CD4-positive, alpha-beta T cell (primary cell): ENCODE data around the gene DYNC1LI1. TPM values are rescaled to one million over a fixed set of nuclear protein-coding genes. Genes with fewer than 3 reads are reported as not detected.

Experiments
- ATAC-seq: fragments of 200-7000 bp; cut with Tn5 transposase; one replicate; pipeline ENCODE4 v1.10.0; 2022; ENCODE audit warnings: mild to moderate bottlenecking; ENCODE audit not compliant: poor library complexity
- CTCF ChIA-PET: fragments of 350-600 bp; sonication (Branson Sonifier 250); formaldehyde crosslinking; loops from one replicate; lab custom pipeline; 2021; ENCODE audit warnings: antibody characterized with exemption, inconsistent platforms; lab: Charles Lee
- POLR2A ChIA-PET: fragments of 350-600 bp; sonication (Branson Sonifier 250); formaldehyde crosslinking; loops from one replicate; lab custom pipeline; 2021; ENCODE audit warnings: antibody characterized with exemption, inconsistent platforms; lab: Charles Lee
- DNase-seq, 14 experiments: peaks; one replicate each; pipeline ENCODE4 v3.0.0-alpha.2; 2013 to 2020; ENCODE audit warnings: mixed read lengths in 2 of 14
- H3K27ac ChIP-seq, 2 donors: one replicate each; pipeline versions ENCODE4 v1.5.1 to v1.7.0; 2013; ENCODE audit warnings: low read length in 2 of 2, low read depth in 1 of 2, mild to moderate bottlenecking in 1 of 2
- H3K27me3 ChIP-seq, 2 experiments: 1 replicate in 1 of 2; 2 replicates in 1 of 2; pipeline versions ENCODE4 v1.6.1 to v1.7.0; 2013; ENCODE audit warnings: low read length in 2 of 2, control low read depth in 1 of 2, mild to moderate bottlenecking in 1 of 2, moderate library complexity in 1 of 2; ENCODE audit not compliant: insufficient read depth in 2 of 2, control insufficient read depth in 1 of 2
- H3K36me3 ChIP-seq: one replicate; pipeline ENCODE4 v1.6.1; 2013; ENCODE audit warnings: low read length, control low read depth; ENCODE audit not compliant: insufficient read depth
- H3K4me1 ChIP-seq: one replicate; pipeline ENCODE4 v1.6.1; 2013; ENCODE audit warnings: low read length, control low read depth; ENCODE audit not compliant: insufficient read depth
- H3K4me3 ChIP-seq: one replicate; pipeline ENCODE4 v1.5.1; 2013; ENCODE audit warnings: mild to moderate bottlenecking, low read length, moderate library complexity
- H3K9me3 ChIP-seq, 2 experiments: 1 replicate in 1 of 2; 2 replicates in 1 of 2; pipeline versions ENCODE4 v1.6.1 to v1.7.0; 2013; ENCODE audit warnings: low read length in 2 of 2, mild to moderate bottlenecking in 2 of 2, control low read depth in 1 of 2, moderate library complexity in 1 of 2; ENCODE audit not compliant: control insufficient read depth in 1 of 2, insufficient read depth in 1 of 2
- H3K27ac Mint-ChIP-seq: one replicate; pipeline ENCODE4 v1.8.0; 2020; ENCODE audit warnings: mixed read lengths
- H3K27me3 Mint-ChIP-seq: one replicate; pipeline ENCODE4 v1.8.0; 2021; ENCODE audit warnings: mixed read lengths
- H3K36me3 Mint-ChIP-seq: one replicate; pipeline ENCODE4 v1.8.0; 2021; ENCODE audit warnings: low read depth, mixed read lengths
- H3K4me1 Mint-ChIP-seq: one replicate; pipeline ENCODE4 v1.8.0; 2021; ENCODE audit warnings: low read depth, mixed read lengths
- H3K4me3 Mint-ChIP-seq: one replicate; pipeline ENCODE4 v1.8.0; 2020; ENCODE audit warnings: mild to moderate bottlenecking, mixed read lengths
- H3K9me3 Mint-ChIP-seq: one replicate; pipeline ENCODE4 v1.8.0; 2020; ENCODE audit warnings: mixed read lengths
- CTCF ChIP-seq: fragments of 200-600 bp; IDR thresholded peaks from one replicate; pipeline ENCODE4 v1.8.0; 2022; ENCODE audit warnings: antibody characterized with exemption, mild to moderate bottlenecking
- intact Hi-C, 2 experiments: fragments of 100-400 bp; cut with DNase I in 1 of 2; cut with micrococcal nuclease in 1 of 2; formaldehyde crosslinking; loops; one replicate each; pipeline versions ENCODE4 v1.15.1 to v1.9.0; 2023 to 2025; cut with DNase I, micrococcal nuclease
- total RNA-seq, 174 experiments: library from RNA in 2 of 174; stranded (reverse) in 2 of 174; gene quantifications; one replicate each; pipeline ENCODE4 v1.2.3 and lab custom pipeline; 2021 to 2026

The DYNC1LI1 gene
- total RNA-seq, 2 experiments from 2014 or later: 28.1 to 28.3 TPM

- Histone ChIP-seq H3K36me3 (no peaks in the 10 kb centered on the region), H3K4me3 (no peak overlapping the region), H3K9me3 (no peaks in the 10 kb centered on the region), H3K27me3 (no peaks in the 10 kb centered on the region), H3K27ac (no peak overlapping the region), H3K4me1 (no peaks in the 10 kb centered on the region)
- POLR2A ChIA-PET: no interaction called here
- no peak for DNase-seq
- Mint-ChIP-seq H3K36me3 (no peaks in the 10 kb centered on the region), H3K4me1 (no peaks in the 10 kb centered on the region), H3K27me3 (peaks cover 25% of the 10 kb centered on the region), H3K4me3 (no peak overlapping the region), H3K9me3 (no peaks in the 10 kb centered on the region), H3K27ac (no peak overlapping the region)
- TF ChIP-seq CTCF: no peak
- ATAC-seq: no peak
- CTCF ChIA-PET: no interaction called here
- intact Hi-C loops: no loop called here
These were observed 24.7 kb upstream of the DYNC1LI1 start for GRCh38 chr3:32595323-32595722.

GRCh38 chr3:32593903-32594525, 23.4 kb upstream of the DYNC1LI1 start:
- CTCF ChIA-PET: no interaction called here

GRCh38 chr3:32592696-32593353, 22.2 kb upstream of the DYNC1LI1 start:
- DNase-seq: no peak
- no peaks in the 10 kb centered on the region for H3K9me3 ChIP-seq
- H3K27me3 Mint-ChIP-seq: peaks cover 20% of the 10 kb centered on the region
- ATAC-seq: no peak
- intact Hi-C loops: loop anchor here in 1 of 2 experiments (1.0 kb wide), 1 partner anchor 28 kb away; no protein-coding TSS in a partner anchor
- no peaks in the 10 kb centered on the region for H3K27me3 ChIP-seq
- H3K36me3 Mint-ChIP-seq: no peaks in the 10 kb centered on the region
- H3K9me3 Mint-ChIP-seq: no peaks in the 10 kb centered on the region
- H3K4me1 Mint-ChIP-seq: no peaks in the 10 kb centered on the region
- H3K27ac ChIP-seq: no peak overlapping the region
- POLR2A ChIA-PET: no interaction called here
- TF ChIP-seq CTCF: no peak
- no peak overlapping the region for H3K27ac Mint-ChIP-seq
- H3K36me3 ChIP-seq: no peaks in the 10 kb centered on the region
- no peak overlapping the region for H3K4me3 Mint-ChIP-seq
- no peak overlapping the region for H3K4me3 ChIP-seq
- no peaks in the 10 kb centered on the region for H3K4me1 ChIP-seq
- CTCF ChIA-PET: no interaction called here

More at GRCh38 chr3:32593903-32594525, 23.4 kb upstream of the DYNC1LI1 start:
- intact Hi-C loops: loop anchor here in 1 of 2 experiments (1.0 kb wide), 1 partner anchor 27 kb away; no protein-coding TSS in a partner anchor
- H3K4me3 ChIP-seq: no peak overlapping the region
- no peak overlapping the region for H3K27ac ChIP-seq
- no peak overlapping the region for H3K27ac Mint-ChIP-seq
- ATAC-seq (no peak), DNase-seq (no peak)
- H3K9me3 Mint-ChIP-seq: no peaks in the 10 kb centered on the region
- no peak overlapping the region for H3K4me3 Mint-ChIP-seq
- POLR2A ChIA-PET: no interaction called here
- H3K36me3 Mint-ChIP-seq: no peaks in the 10 kb centered on the region
- H3K36me3 ChIP-seq: no peaks in the 10 kb centered on the region
- H3K27me3 Mint-ChIP-seq: peaks cover 25% of the 10 kb centered on the region
- H3K4me1 ChIP-seq: no peaks in the 10 kb centered on the region
- H3K9me3 ChIP-seq: no peaks in the 10 kb centered on the region
- no peaks in the 10 kb centered on the region for H3K27me3 ChIP-seq
- TF ChIP-seq CTCF: no peak
- H3K4me1 Mint-ChIP-seq: no peaks in the 10 kb centered on the region
